AG09319 (cell line): ENCODE measurements around the gene EEF1AKMT3.

Experiments used
- DNase-seq: peaks from one replicate; pipeline ENCODE4 v3.0.0-alpha.2; 2010; ENCODE audit warnings: low read depth; ENCODE audit errors: extremely low read depth
- CTCF ChIP-seq: IDR thresholded peaks from 2 replicates; pipeline ENCODE4 v1.5.1; 2011; ENCODE audit warnings: low read depth, mild to moderate bottlenecking, inconsistent platforms, low read length, moderate library complexity

EEF1AKMT3 gene

GRCh38 chr12:57765003-57765697 is 7.3 kb upstream of the EEF1AKMT3 start:
- DNase-seq = no peak
- TF ChIP-seq CTCF = peak; percentile 37

GRCh38 chr12:57765698-57766463 is 6.5 kb upstream of the EEF1AKMT3 start:
- DNase-seq = no peak
- TF ChIP-seq CTCF = no peak

- TF ChIP-seq CTCF = no peak; the same call in 1 of the 2 replicates
- DNase-seq = no peak
These were observed 5.7 kb upstream of the EEF1AKMT3 start, which contains the start of gene CYP27B1 for GRCh38 chr12:57766464-57767304. CYP27B1 (minus strand) TSS chr12:57767078; CDS start chr12:57767041, 37 bp downstream.

GRCh38 chr12:57767305-57767698 is 5.1 kb upstream of the EEF1AKMT3 start:
- no peak for TF ChIP-seq CTCF
- no peak for DNase-seq

- DNase-seq = no peak
- no peak for TF ChIP-seq CTCF
These were observed 4.5 kb upstream of the EEF1AKMT3 start for GRCh38 chr12:57767876-57768275.

GRCh38 chr12:57769594-57769993 is 2.8 kb upstream of the EEF1AKMT3 start:
- no peak for TF ChIP-seq CTCF
- no peak for DNase-seq
